ENCODE results near the gene LYSMD4. TPM values are rescaled to one million over a fixed set of nuclear protein-coding genes. Genes with fewer than 3 reads are reported as not detected.

Gene LYSMD4
- total RNA-seq, 4 donors from 2014 or later: 1.5 to 19.2 (median 15.5) TPM

GRCh38 chr15:99702895-99703602 lies 30.2 kb downstream of the LYSMD4 start:
- intact Hi-C loops (cut with DNase I; ENCODE audit: low total_unique reads): loop anchor here (10.0 kb wide), 1 partner anchor 408 kb away; no protein-coding TSS in a partner anchor
- no peaks in the 10 kb centered on the region for H3K36me3 ChIP-seq
- peak overlapping the region; percentile 64 to 73 (median 70) for H3K27ac ChIP-seq
- in situ Hi-C loops (cut with MboI; ENCODE audit: low pct_ligation_motif_present in 1 of 4, low pct_unique_long_range_greater_than_20kb in 1 of 4, low sequenced_read_pairs in 3 of 4): loop anchor here (10.0 to 25.0 kb wide), 4 partner anchors 138 to 418 kb away; partner anchors contain the start of gene MEF2A (in 1 of the 4)
- DNase-seq: no peak
- no peaks in the 10 kb centered on the region for H3K9me3 ChIP-seq
- 38 to 39% methylated on average over 4 of the region's 4 CpGs for WGBS, 2 donors (ENCODE audit: low coverage in 1 of 2)
- H3K4me3 ChIP-seq: no peak overlapping the region
- TF ChIP-seq POLR2A (IDR thresholded peaks at IDR 0.05): no peak
- no peak for TF ChIP-seq POLR2AphosphoS5 (IDR thresholded peaks at IDR 0.05)
- TF ChIP-seq CTCF (IDR thresholded peaks at IDR 0.05): no peak
- TF ChIP-seq EP300 (IDR thresholded peaks at IDR 0.05; ENCODE audit: low read depth): no peak
- no peaks in the 10 kb centered on the region for H3K27me3 ChIP-seq
- H3K4me1 ChIP-seq: peaks cover 6 to 35% (median 19%) of the 10 kb centered on the region in 4 donors

- in situ Hi-C loops (cut with MboI; ENCODE audit: low pct_ligation_motif_present in 1 of 4, low pct_unique_long_range_greater_than_20kb in 1 of 4, low sequenced_read_pairs in 3 of 4) (no loop called here), intact Hi-C loops (cut with DNase I; ENCODE audit: low total_unique reads) (no loop called here)
- 79 to 87% methylated on average over 2 of the region's 2 CpGs for WGBS, 2 donors (ENCODE audit: low coverage in 1 of 2)
- peaks cover 0 to 50% (median 8%) of the 10 kb centered on the region in 4 donors for H3K36me3 ChIP-seq
- DNase-seq: no peak
- no peak overlapping the region for H3K4me3 ChIP-seq
- no peak overlapping the region for H3K27ac ChIP-seq
- no peaks in the 10 kb centered on the region for H3K4me1 ChIP-seq
- TF ChIP-seq POLR2AphosphoS5 (IDR thresholded peaks at IDR 0.05): no peak
- no peak for TF ChIP-seq POLR2A (IDR thresholded peaks at IDR 0.05)
- no peak for TF ChIP-seq CTCF (IDR thresholded peaks at IDR 0.05)
- no peak for TF ChIP-seq EP300 (IDR thresholded peaks at IDR 0.05; ENCODE audit: low read depth)
- no peaks in the 10 kb centered on the region for H3K9me3 ChIP-seq
- H3K27me3 ChIP-seq: no peaks in the 10 kb centered on the region
Measured at GRCh38 chr15:99696096-99696495, 37.1 kb downstream of the LYSMD4 start.

- in situ Hi-C loops (cut with MboI; ENCODE audit: low pct_ligation_motif_present in 1 of 4, low pct_unique_long_range_greater_than_20kb in 1 of 4, low sequenced_read_pairs in 3 of 4): no loop called here
- H3K9me3 ChIP-seq: no peaks in the 10 kb centered on the region
- H3K4me1 ChIP-seq: no peaks in the 10 kb centered on the region
- no peak for TF ChIP-seq POLR2AphosphoS5 (IDR thresholded peaks at IDR 0.05)
- TF ChIP-seq EP300 (IDR thresholded peaks at IDR 0.05; ENCODE audit: low read depth): no peak
- no peak for TF ChIP-seq POLR2A (IDR thresholded peaks at IDR 0.05)
- no peak for TF ChIP-seq CTCF (IDR thresholded peaks at IDR 0.05)
- H3K4me3 ChIP-seq: no peak overlapping the region
- DNase-seq: no peak
- H3K27ac ChIP-seq: no peak overlapping the region
- peaks cover 0 to 60% (median 12%) of the 10 kb centered on the region in 4 donors for H3K36me3 ChIP-seq
- intact Hi-C loops (cut with DNase I; ENCODE audit: low total_unique reads): no loop called here
- 86 to 96% methylated on average over 2 to 3 of the region's 3 CpGs for WGBS, 2 donors (ENCODE audit: low coverage in 1 of 2)
- no peaks in the 10 kb centered on the region for H3K27me3 ChIP-seq
Measured at GRCh38 chr15:99692825-99693224, 40.4 kb downstream of the LYSMD4 start.

- peaks cover 0 to 19% (median 6%) of the 10 kb centered on the region in 4 donors for H3K36me3 ChIP-seq
- no peak for DNase-seq
- WGBS, 2 donors (ENCODE audit: low coverage in 1 of 2): 100% methylated on average over 1 of the region's 1 CpG
- TF ChIP-seq POLR2A (IDR thresholded peaks at IDR 0.05) (no peak), CTCF (IDR thresholded peaks at IDR 0.05) (no peak), POLR2AphosphoS5 (IDR thresholded peaks at IDR 0.05) (no peak), EP300 (IDR thresholded peaks at IDR 0.05; ENCODE audit: low read depth) (no peak)
- no peaks in the 10 kb centered on the region for H3K9me3 ChIP-seq
- in situ Hi-C loops (cut with MboI; ENCODE audit: low pct_ligation_motif_present in 1 of 4, low pct_unique_long_range_greater_than_20kb in 1 of 4, low sequenced_read_pairs in 3 of 4): no loop called here
- intact Hi-C loops (cut with DNase I; ENCODE audit: low total_unique reads): no loop called here
- H3K27me3 ChIP-seq: no peaks in the 10 kb centered on the region
- H3K4me3 ChIP-seq: no peak overlapping the region
- H3K4me1 ChIP-seq: no peaks in the 10 kb centered on the region
- no peak overlapping the region for H3K27ac ChIP-seq
Measured at GRCh38 chr15:99686290-99686689, 46.9 kb downstream of the LYSMD4 start.
